Measurements from ENCODE around the gene TCF3. TPM values are rescaled to one million over a fixed set of nuclear protein-coding genes. Genes with fewer than 3 reads are reported as not detected.

The TCF3 gene
- polyA plus RNA-seq, 1 donor (not counting 4 experiments of a cell fraction or from before 2014, with no cell fraction given): 40.0 TPM

DNA sequence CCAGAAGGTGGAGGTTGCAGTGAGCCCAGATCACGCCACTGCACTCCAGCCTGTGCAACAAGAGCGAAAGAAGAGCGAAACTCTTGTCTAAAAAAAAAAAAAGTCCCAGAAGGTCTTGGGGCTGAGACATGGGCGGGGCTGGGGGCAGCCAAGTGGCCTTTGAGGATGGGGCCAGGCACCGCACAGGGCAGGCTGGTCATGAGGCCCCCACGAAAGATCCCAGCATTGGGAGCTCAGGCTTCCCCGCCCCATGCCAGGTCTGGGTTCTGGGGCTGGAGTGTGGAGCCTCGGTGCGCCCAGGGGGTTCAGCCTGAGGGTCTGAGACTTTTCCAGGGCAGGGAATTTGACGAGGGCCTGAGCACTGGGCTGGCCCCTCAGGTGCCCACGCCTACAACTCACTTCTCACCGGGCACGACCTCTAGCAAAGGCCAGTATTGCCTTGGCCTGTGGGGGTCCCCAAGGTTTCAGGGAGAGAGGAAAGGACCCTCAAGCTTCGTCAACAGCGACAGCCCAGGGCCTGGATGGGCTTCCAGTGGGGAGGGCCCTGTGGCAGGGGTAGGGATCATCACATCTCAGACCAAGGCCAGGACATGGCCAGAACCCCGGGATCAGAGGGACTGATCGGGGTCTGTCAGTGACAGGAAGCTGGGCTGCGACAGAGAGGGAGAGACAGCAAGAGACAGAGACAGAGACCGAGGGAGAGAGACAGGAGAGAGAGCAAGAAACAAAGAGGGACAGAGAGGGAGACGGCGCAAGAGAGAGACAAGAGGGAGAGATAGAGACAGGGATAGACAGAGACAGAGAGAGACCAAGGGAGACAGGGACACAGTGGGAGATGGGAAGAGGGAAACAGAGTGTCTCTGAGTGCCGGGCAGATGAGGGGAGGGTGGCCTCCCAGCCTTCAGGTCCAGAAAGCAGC, 76.8 kb downstream of the TCF3 start:
- no peak overlapping the region for H3K4me2 ChIP-seq (ENCODE audit: control insufficient read depth, extremely low read depth, insufficient read depth, low read depth, low read length)
- dilution Hi-C loops (cut with MboI; ENCODE audit: extremely low pct_ligation_motif_present, low sequenced_read_pairs): no loop called here
- no peaks in the 10 kb centered on the region for H3K9me3 ChIP-seq (ENCODE audit: control insufficient read depth, low read depth, low read length)
- no peaks in the 10 kb centered on the region for H3K4me1 ChIP-seq (ENCODE audit: control insufficient read depth, extremely low read depth, insufficient read depth, low read length)
- H3K36me3 ChIP-seq (ENCODE audit: control insufficient read depth in 2 of 2, extremely low read depth in 1 of 2, insufficient read depth in 2 of 2, low read length in 2 of 2): peaks cover 0 to 13% of the 10 kb centered on the region in 2 experiments
- H3K27ac ChIP-seq (ENCODE audit: control insufficient read depth, insufficient read depth, low read length): no peak overlapping the region
- H2AFZ ChIP-seq (ENCODE audit: control insufficient read depth, low read length): no peak overlapping the region
- H3K4me3 ChIP-seq (ENCODE audit: control insufficient read depth in 2 of 3, extremely low read depth in 1 of 3, insufficient read depth in 2 of 3, low read depth in 1 of 3, low read length in 3 of 3): no peak overlapping the region
- H3K9ac ChIP-seq (ENCODE audit: control insufficient read depth, extremely low read depth, insufficient read depth, low read length): no peak overlapping the region
- no peaks in the 10 kb centered on the region for H3K9me1 ChIP-seq (ENCODE audit: control insufficient read depth, extremely low read depth, insufficient read depth, low read length)
- no peaks in the 10 kb centered on the region for H3K27me3 ChIP-seq (ENCODE audit: control insufficient read depth, extremely low read depth, insufficient read depth, low read length)
- no peaks in the 10 kb centered on the region for H3K79me2 ChIP-seq (ENCODE audit: control insufficient read depth, insufficient read depth, low read length)
- no peaks in the 10 kb centered on the region for H4K20me1 ChIP-seq (ENCODE audit: control insufficient read depth, extremely low read depth, insufficient read depth, low read length)
- DNase-seq (ENCODE audit: low read depth, low spot score): no peak
- no peak for TF ChIP-seq EZH2 (IDR thresholded peaks at IDR 0.05; ENCODE audit: low read length)
- no peak for TF ChIP-seq CTCF (optimal IDR thresholded peaks at IDR 0.05 in 1 of 3, IDR thresholded peaks at IDR 0.05 in 1 of 3, conservative IDR thresholded peaks at IDR 0.05 in 1 of 3; ENCODE audit: extremely low read depth in 1 of 3, insufficient read depth in 2 of 3, low read length in 3 of 3)
- no peak for FAIRE-seq

DNA sequence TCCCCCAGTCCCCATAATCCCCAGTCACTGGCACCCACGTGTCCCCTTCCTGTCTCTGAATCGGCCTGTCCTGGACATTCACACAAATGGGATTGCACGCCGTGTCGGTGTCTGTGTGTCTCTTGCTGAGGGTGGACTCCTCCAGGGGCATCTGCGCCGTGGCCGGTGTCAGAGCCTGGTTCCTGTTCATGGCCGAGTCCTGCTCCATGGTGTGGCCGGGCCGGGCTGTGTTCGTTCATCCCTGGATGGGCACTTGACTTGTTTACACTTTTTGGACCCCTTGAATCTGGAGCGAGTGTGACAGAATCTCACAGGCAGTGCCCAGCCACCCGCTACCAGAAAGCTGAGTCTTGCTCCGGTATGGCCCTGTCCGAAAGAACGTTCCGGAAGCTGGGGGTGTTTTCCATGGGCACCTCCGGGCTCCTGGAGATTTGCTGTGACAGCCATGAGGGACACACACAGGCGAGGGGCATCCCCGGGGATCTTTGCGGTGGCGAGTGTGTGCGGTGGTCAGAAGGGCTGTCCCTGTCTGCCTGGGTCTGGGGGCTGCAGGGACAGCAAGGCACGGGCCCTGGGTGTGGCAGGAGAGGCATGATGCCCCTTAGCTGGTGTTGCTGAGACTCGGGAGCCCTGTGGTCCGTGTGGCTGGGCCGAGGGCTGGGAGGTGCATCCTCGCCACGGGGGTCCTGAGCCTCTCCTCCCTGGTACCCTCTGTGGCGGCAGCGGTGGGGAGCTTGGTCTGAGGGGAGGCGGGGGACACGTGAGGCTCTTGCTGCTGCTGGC, 77.9 kb downstream of the TCF3 start:
- FAIRE-seq: no peak

More for the DNA sequence above, 77.9 kb downstream of the TCF3 start:
- Histone ChIP-seq H4K20me1 (ENCODE audit: control insufficient read depth, extremely low read depth, insufficient read depth, low read length) (no peaks in the 10 kb centered on the region), H3K9me3 (ENCODE audit: control insufficient read depth, low read depth, low read length) (no peaks in the 10 kb centered on the region), H3K79me2 (ENCODE audit: control insufficient read depth, insufficient read depth, low read length) (no peaks in the 10 kb centered on the region), H3K4me2 (ENCODE audit: control insufficient read depth, extremely low read depth, insufficient read depth, low read depth, low read length) (no peak overlapping the region), H3K4me1 (ENCODE audit: control insufficient read depth, extremely low read depth, insufficient read depth, low read length) (no peaks in the 10 kb centered on the region), H3K27me3 (ENCODE audit: control insufficient read depth, extremely low read depth, insufficient read depth, low read length) (peaks cover 3% of the 10 kb centered on the region), H3K36me3 (ENCODE audit: control insufficient read depth in 2 of 2, extremely low read depth in 1 of 2, insufficient read depth in 2 of 2, low read length in 2 of 2) (peaks cover 0 to 13% of the 10 kb centered on the region in 2 experiments), H3K9me1 (ENCODE audit: control insufficient read depth, extremely low read depth, insufficient read depth, low read length) (no peaks in the 10 kb centered on the region), H2AFZ (ENCODE audit: control insufficient read depth, low read length) (no peak overlapping the region), H3K9ac (ENCODE audit: control insufficient read depth, extremely low read depth, insufficient read depth, low read length) (no peak overlapping the region), H3K27ac (ENCODE audit: control insufficient read depth, insufficient read depth, low read length) (no peak overlapping the region), H3K4me3 (ENCODE audit: control insufficient read depth in 2 of 3, extremely low read depth in 1 of 3, insufficient read depth in 2 of 3, low read depth in 1 of 3, low read length in 3 of 3) (no peak overlapping the region)
- TF ChIP-seq EZH2 (IDR thresholded peaks at IDR 0.05; ENCODE audit: low read length) (no peak), CTCF (optimal IDR thresholded peaks at IDR 0.05 in 1 of 3, IDR thresholded peaks at IDR 0.05 in 1 of 3, conservative IDR thresholded peaks at IDR 0.05 in 1 of 3; ENCODE audit: extremely low read depth in 1 of 3, insufficient read depth in 2 of 3, low read length in 3 of 3) (no peak)
- dilution Hi-C loops (cut with MboI; ENCODE audit: extremely low pct_ligation_motif_present, low sequenced_read_pairs): no loop called here
- no peak for DNase-seq (ENCODE audit: low read depth, low spot score)

All from keratinocyte (primary cell).